Measurements from ENCODE around the gene GRK4.

The GRK4 gene

GRCh38 chr4:2929469-2929868 is 33.9 kb upstream of the GRK4 start:
- Histone ChIP-seq H3K4me1 (no peaks in the 10 kb centered on the region), H3K27me3 (ENCODE audit: control insufficient read depth, insufficient read depth, low read length) (no peaks in the 10 kb centered on the region), H3K9ac (no peak overlapping the region), H3K4me3 (ENCODE audit: low read depth, low read length) (no peak overlapping the region), H3K79me2 (peaks cover 3% of the 10 kb centered on the region), H3K36me3 (ENCODE audit: control insufficient read depth, insufficient read depth, low read length) (no peaks in the 10 kb centered on the region), H3K9me3 (ENCODE audit: control insufficient read depth, low read length) (no peaks in the 10 kb centered on the region), H2AFZ (no peak overlapping the region), H3K27ac (no peak overlapping the region), H3K4me2 (ENCODE audit: low read length) (no peak overlapping the region)
- no peak for TF ChIP-seq CTCF (IDR thresholded peaks at IDR 0.05)

- no peak overlapping the region for H3K27ac ChIP-seq
- TF ChIP-seq CTCF (IDR thresholded peaks at IDR 0.05), result no peak
- no peaks in the 10 kb centered on the region for H3K36me3 ChIP-seq (ENCODE audit: control insufficient read depth, insufficient read depth, low read length)
- no peak overlapping the region for H3K4me2 ChIP-seq (ENCODE audit: low read length)
- no peaks in the 10 kb centered on the region for H3K9me3 ChIP-seq (ENCODE audit: control insufficient read depth, low read length)
- no peak overlapping the region for H3K4me3 ChIP-seq (ENCODE audit: low read depth, low read length)
- H3K27me3 ChIP-seq (ENCODE audit: control insufficient read depth, insufficient read depth, low read length), result no peaks in the 10 kb centered on the region
- no peaks in the 10 kb centered on the region for H3K79me2 ChIP-seq
- no peaks in the 10 kb centered on the region for H3K4me1 ChIP-seq
- no peak overlapping the region for H3K9ac ChIP-seq
- H2AFZ ChIP-seq, result no peak overlapping the region
These were observed 33.1 kb upstream of the GRK4 start for GRCh38 chr4:2930135-2930757.

GRCh38 chr4:2930758-2931511 is 32.4 kb upstream of the GRK4 start:
- H3K36me3 ChIP-seq (ENCODE audit: control insufficient read depth, insufficient read depth, low read length), result no peaks in the 10 kb centered on the region
- no peak overlapping the region for H3K4me3 ChIP-seq (ENCODE audit: low read depth, low read length)

GRCh38 chr4:2931512-2932301 is 31.7 kb upstream of the GRK4 start:
- Histone ChIP-seq H2AFZ (no peak overlapping the region), H3K27me3 (ENCODE audit: control insufficient read depth, insufficient read depth, low read length) (no peaks in the 10 kb centered on the region), H3K4me2 (ENCODE audit: low read length) (no peak overlapping the region), H3K9me3 (ENCODE audit: control insufficient read depth, low read length) (no peaks in the 10 kb centered on the region), H3K79me2 (no peaks in the 10 kb centered on the region), H3K9ac (no peak overlapping the region), H3K27ac (no peak overlapping the region), H3K4me1 (peaks cover 2% of the 10 kb centered on the region), H3K36me3 (ENCODE audit: control insufficient read depth, insufficient read depth, low read length) (no peaks in the 10 kb centered on the region), H3K4me3 (ENCODE audit: low read depth, low read length) (no peak overlapping the region)
- TF ChIP-seq CTCF (IDR thresholded peaks at IDR 0.05), result no peak

More at GRCh38 chr4:2930758-2931511, 32.4 kb upstream of the GRK4 start:
- H3K9me3 ChIP-seq (ENCODE audit: control insufficient read depth, low read length), result no peaks in the 10 kb centered on the region
- no peaks in the 10 kb centered on the region for H3K79me2 ChIP-seq
- H3K27ac ChIP-seq, result no peak overlapping the region
- H3K27me3 ChIP-seq (ENCODE audit: control insufficient read depth, insufficient read depth, low read length), result no peaks in the 10 kb centered on the region
- H2AFZ ChIP-seq, result no peak overlapping the region
- H3K4me2 ChIP-seq (ENCODE audit: low read length), result no peak overlapping the region
- H3K4me1 ChIP-seq, result peaks cover 2% of the 10 kb centered on the region
- TF ChIP-seq CTCF (IDR thresholded peaks at IDR 0.05), result no peak
- no peak overlapping the region for H3K9ac ChIP-seq
